Loucy (cell line): ENCODE data around the gene RERE.

ENCODE experiments used
- H2AFZ ChIP-seq: fragments of 200-600 bp; sonication (generic); 2 replicates; pipeline ENCODE4 v1.6.0; 2016; ENCODE audit warnings: antibody characterized with exemption, mild to moderate bottlenecking, low read length, moderate library complexity
- H3F3A ChIP-seq: fragments of 200-600 bp; 2 replicates; pipeline ENCODE4 v1.6.0; 2016; ENCODE audit warnings: antibody characterized with exemption, low read depth, mild to moderate bottlenecking
- H3K27me3 ChIP-seq: fragments of 200-600 bp; sonication (generic); 2 replicates; pipeline ENCODE4 v1.6.1; 2014; ENCODE audit warnings: low read length, mild to moderate bottlenecking; ENCODE audit not compliant: insufficient read depth, poor library complexity, severe bottlenecking
- H3K36me3 ChIP-seq: fragments of 200-600 bp; sonication (generic); 2 replicates; pipeline ENCODE4 v1.6.1; 2016; ENCODE audit warnings: low read length; ENCODE audit not compliant: insufficient read depth
- H3K4me1 ChIP-seq: fragments of 200-600 bp; sonication (generic); 2 replicates; pipeline ENCODE4 v1.5.1; 2014; ENCODE audit warnings: low read length, mild to moderate bottlenecking; ENCODE audit not compliant: insufficient read depth, poor library complexity, severe bottlenecking
- H3K4me2 ChIP-seq: fragments of 200-600 bp; sonication (generic); 2 replicates; pipeline ENCODE4 v1.6.0; 2014; ENCODE audit warnings: antibody characterized with exemption, low read length, low read depth, mild to moderate bottlenecking; ENCODE audit not compliant: poor library complexity, severe bottlenecking
- H3K4me3 ChIP-seq: fragments of 200-600 bp; sonication (generic); 2 replicates; pipeline ENCODE4 v1.5.1; 2014; ENCODE audit warnings: low read length, mild to moderate bottlenecking, mixed read lengths; ENCODE audit not compliant: poor library complexity, severe bottlenecking
- H3K79me2 ChIP-seq: fragments of 200-600 bp; sonication (generic); 2 replicates; pipeline ENCODE4 v1.6.1; 2014; ENCODE audit warnings: low read length; ENCODE audit not compliant: insufficient read depth
- H3K9ac ChIP-seq: fragments of 200-600 bp; sonication (generic); 2 replicates; pipeline ENCODE4 v1.6.0; 2014; ENCODE audit warnings: mild to moderate bottlenecking, low read depth, low read length, moderate library complexity; ENCODE audit not compliant: poor library complexity, severe bottlenecking
- H3K9me2 ChIP-seq: fragments of 200-600 bp; sonication (generic); replicated peaks from 2 replicates; pipeline ENCODE4 v1.6.1; 2016; ENCODE audit warnings: low read depth, low read length, mixed read lengths
- H3K9me3 ChIP-seq: fragments of 200-600 bp; sonication (generic); 2 replicates; pipeline ENCODE4 v1.6.1; 2014; ENCODE audit warnings: mild to moderate bottlenecking, antibody characterized with exemption, low read length, low read depth; ENCODE audit not compliant: insufficient read depth
- H4K20me1 ChIP-seq: fragments of 200-600 bp; sonication (generic); 2 replicates; pipeline ENCODE4 v1.6.0; 2014; ENCODE audit warnings: antibody characterized with exemption, low read length, mild to moderate bottlenecking; ENCODE audit not compliant: insufficient read depth, poor library complexity, severe bottlenecking
- CTCF ChIP-seq: fragments of 200-600 bp; sonication (generic); conservative IDR thresholded peaks from 2 replicates; pipeline ENCODE4 v1.5.1; 2014; ENCODE audit warnings: mild to moderate bottlenecking, antibody characterized with exemption, low read length
- EZH2phosphoT487 ChIP-seq: fragments of 200-600 bp; IDR thresholded peaks from 2 replicates; pipeline ENCODE4 v1.6.1; 2018; ENCODE audit warnings: antibody characterized with exemption, mild to moderate bottlenecking, moderate library complexity, borderline replicate concordance

The RERE gene

GRCh38 chr1:8352471-8352845 lies 465.0 kb downstream of the RERE start:
- H3K4me1 ChIP-seq = no peaks in the 10 kb centered on the region
- no peak overlapping the region for H3K9ac ChIP-seq
- no peak overlapping the region for H2AFZ ChIP-seq
- no peaks in the 10 kb centered on the region for H3K79me2 ChIP-seq
- H3K4me3 ChIP-seq = no peak overlapping the region
- TF ChIP-seq CTCF (no peak), EZH2phosphoT487 (no peak)
- H3K27me3 ChIP-seq = no peaks in the 10 kb centered on the region
- H3K4me2 ChIP-seq = no peak overlapping the region
- H3F3A ChIP-seq = no peaks in the 10 kb centered on the region
- H3K9me2 ChIP-seq = no peaks in the 10 kb centered on the region
- H3K9me3 ChIP-seq = no peaks in the 10 kb centered on the region
- H3K36me3 ChIP-seq = peaks cover 47% of the 10 kb centered on the region; the same call in 1 of the 2 replicates
- no peaks in the 10 kb centered on the region for H4K20me1 ChIP-seq

GRCh38 chr1:8351693-8352470 lies 465.6 kb downstream of the RERE start:
- no peaks in the 10 kb centered on the region for H3K27me3 ChIP-seq
- H3K4me1 ChIP-seq = no peaks in the 10 kb centered on the region
- H3K9me3 ChIP-seq = no peaks in the 10 kb centered on the region
- H4K20me1 ChIP-seq = no peaks in the 10 kb centered on the region
- no peaks in the 10 kb centered on the region for H3F3A ChIP-seq
- H3K36me3 ChIP-seq = peaks cover 41% of the 10 kb centered on the region; the same call in 1 of the 2 replicates
- H3K4me3 ChIP-seq = no peak overlapping the region
- no peaks in the 10 kb centered on the region for H3K9me2 ChIP-seq
- no peak overlapping the region for H3K9ac ChIP-seq
- H3K79me2 ChIP-seq = no peaks in the 10 kb centered on the region
- no peak overlapping the region for H3K4me2 ChIP-seq
- TF ChIP-seq CTCF = peak; percentile 71
- TF ChIP-seq EZH2phosphoT487 = no peak
- H2AFZ ChIP-seq = no peak overlapping the region

- Histone ChIP-seq H3K9me3 (no peaks in the 10 kb centered on the region), H3K9me2 (no peaks in the 10 kb centered on the region), H3K36me3 (peaks cover 34% of the 10 kb centered on the region; the same call in 1 of the 2 replicates), H3K4me1 (no peaks in the 10 kb centered on the region), H3K27me3 (no peaks in the 10 kb centered on the region), H3K79me2 (no peaks in the 10 kb centered on the region), H3K4me2 (no peak overlapping the region), H4K20me1 (no peaks in the 10 kb centered on the region), H3K4me3 (no peak overlapping the region), H2AFZ (no peak overlapping the region), H3K9ac (no peak overlapping the region), H3F3A (no peaks in the 10 kb centered on the region)
- TF ChIP-seq CTCF = no peak
- TF ChIP-seq EZH2phosphoT487 = no peak
Observed at GRCh38 chr1:8350914-8351684, 466.3 kb downstream of the RERE start.
